NCI-H2029 treated with DMSO at 0.1 percent for 48 hours (cell line): ENCODE data around the gene FHDC1.

Experiments
- DNase-seq: peaks from one replicate; lab custom pipeline; 2025; lab: John Stamatoyannopoulos, UW

FHDC1 gene

GRCh38 chr4:152981278-152981677 is 45.2 kb downstream of the FHDC1 start:
- DNase-seq, result no peak

DNA sequence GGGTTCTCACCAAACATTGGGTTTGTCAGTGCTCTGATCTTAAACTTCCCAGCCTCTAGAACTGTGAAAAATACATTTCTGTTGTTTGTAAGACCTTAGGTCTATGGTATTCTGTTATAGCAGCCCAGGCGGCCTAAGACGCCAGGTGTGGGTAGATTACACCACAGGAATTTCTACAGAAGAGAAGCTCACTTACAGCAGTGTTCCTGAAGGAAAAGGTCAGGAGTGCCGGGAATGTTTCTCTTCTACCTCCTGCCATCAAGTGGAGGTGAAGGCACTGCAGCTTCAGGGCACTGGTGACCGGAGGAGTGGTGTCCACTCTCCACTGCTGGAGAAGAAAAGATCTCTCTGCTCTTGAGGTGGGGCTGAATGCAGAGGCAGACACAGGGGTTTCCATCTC is 45.7 kb downstream of the FHDC1 start:
- no peak for DNase-seq

DNA sequence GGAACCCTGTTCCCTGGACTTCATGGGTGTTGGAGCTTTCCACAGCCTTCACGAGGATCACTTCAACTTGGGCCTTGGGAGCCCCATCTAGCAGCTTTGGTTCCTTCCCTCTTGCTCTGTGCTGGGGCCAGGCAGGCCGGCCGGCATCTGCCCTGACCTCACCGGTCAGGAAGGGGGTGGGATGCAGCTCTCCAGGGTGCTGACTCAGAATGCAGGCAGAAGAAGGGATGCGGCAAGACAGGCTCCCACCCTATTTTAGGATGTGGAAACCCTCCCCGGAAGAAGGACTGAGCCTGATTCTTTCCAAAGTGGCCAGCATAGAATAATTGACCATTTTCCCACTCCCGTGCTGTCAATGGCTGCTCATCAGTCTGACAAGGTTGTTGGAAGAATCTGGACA is 47.1 kb downstream of the FHDC1 start:
- DNase-seq, result no peak

GRCh38 chr4:152983774-152984411 is 47.8 kb downstream of the FHDC1 start:
- DNase-seq, result no peak

- no peak for DNase-seq
These were observed 52.8 kb downstream of the FHDC1 start for GRCh38 chr4:152988721-152989553.

GRCh38 chr4:152989554-152989970 is 53.4 kb downstream of the FHDC1 start:
- no peak for DNase-seq

- no peak for DNase-seq
These were observed 54.5 kb downstream of the FHDC1 start for GRCh38 chr4:152990471-152991131.

DNA sequence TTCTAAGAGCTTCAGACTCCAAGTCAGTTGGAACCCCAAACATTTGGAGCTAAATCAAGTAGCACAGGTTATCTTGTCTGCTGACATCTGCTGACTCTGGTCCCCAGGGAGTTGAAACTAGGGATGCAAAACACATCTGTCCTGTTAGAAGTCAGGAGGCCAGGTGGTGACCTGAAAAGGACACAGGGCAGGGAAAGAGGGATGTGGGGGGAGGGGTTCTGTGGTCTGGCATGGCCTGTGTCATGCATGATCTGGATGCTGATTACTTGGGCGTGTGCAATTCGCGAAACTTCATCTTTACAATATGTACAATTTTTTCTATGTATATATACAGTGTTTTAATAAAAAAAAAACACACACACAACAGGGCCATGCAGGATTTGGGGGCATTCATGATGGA is 55.3 kb downstream of the FHDC1 start:
- DNase-seq, result no peak

DNA sequence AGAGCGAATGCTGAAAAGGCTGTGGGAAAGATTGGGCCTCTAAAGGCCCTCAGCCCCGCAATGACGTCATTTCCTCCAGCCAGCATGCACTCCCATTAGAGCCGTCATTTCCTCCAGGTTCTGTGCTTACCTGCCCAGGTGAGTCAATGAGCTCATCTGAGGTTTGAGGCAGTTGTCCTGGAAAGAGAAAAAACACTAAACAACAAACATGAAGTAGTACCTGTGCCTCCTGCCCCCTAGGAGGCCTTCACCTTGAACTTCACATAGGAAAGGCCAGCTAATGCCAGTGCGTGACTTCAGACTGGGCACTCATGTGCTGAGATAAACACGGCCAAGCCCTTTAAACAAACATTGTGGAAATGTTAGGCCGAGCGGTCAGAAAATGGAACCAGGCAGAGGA is 55.9 kb downstream of the FHDC1 start:
- no peak for DNase-seq

- DNase-seq, result no peak
These were observed 56.3 kb downstream of the FHDC1 start for GRCh38 chr4:152992466-152992865.

- no peak for DNase-seq
These were observed 57.9 kb downstream of the FHDC1 start for GRCh38 chr4:152994038-152994437.

GRCh38 chr4:152996111-152996571 is 60.0 kb downstream of the FHDC1 start:
- DNase-seq, result no peak

GRCh38 chr4:152996672-152997071 is 60.5 kb downstream of the FHDC1 start:
- no peak for DNase-seq

GRCh38 chr4:152997288-152997687 is 61.2 kb downstream of the FHDC1 start:
- DNase-seq, result no peak

- DNase-seq, result no peak
These were observed 61.8 kb downstream of the FHDC1 start for GRCh38 chr4:152997771-152998487.

DNA sequence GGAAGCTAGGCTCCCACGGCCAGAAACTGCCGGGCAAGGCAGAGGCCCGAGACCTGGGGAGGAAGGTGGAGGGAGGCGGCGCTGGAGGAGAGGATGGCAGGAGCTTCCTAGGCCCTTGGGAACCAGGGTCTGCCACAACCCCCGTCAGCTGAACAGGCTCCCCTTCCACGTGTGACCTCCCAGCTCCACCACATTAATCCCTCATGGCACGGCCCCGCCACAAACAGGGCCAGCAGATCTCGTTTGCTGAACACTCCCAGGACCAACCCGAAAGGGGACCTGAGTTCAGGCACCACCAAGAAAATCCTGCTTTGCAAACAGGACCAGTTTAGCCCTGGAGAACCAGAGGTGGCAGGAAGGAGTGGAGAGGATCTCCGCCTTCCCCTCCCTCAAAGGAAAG is 62.7 kb downstream of the FHDC1 start:
- no peak for DNase-seq

DNA sequence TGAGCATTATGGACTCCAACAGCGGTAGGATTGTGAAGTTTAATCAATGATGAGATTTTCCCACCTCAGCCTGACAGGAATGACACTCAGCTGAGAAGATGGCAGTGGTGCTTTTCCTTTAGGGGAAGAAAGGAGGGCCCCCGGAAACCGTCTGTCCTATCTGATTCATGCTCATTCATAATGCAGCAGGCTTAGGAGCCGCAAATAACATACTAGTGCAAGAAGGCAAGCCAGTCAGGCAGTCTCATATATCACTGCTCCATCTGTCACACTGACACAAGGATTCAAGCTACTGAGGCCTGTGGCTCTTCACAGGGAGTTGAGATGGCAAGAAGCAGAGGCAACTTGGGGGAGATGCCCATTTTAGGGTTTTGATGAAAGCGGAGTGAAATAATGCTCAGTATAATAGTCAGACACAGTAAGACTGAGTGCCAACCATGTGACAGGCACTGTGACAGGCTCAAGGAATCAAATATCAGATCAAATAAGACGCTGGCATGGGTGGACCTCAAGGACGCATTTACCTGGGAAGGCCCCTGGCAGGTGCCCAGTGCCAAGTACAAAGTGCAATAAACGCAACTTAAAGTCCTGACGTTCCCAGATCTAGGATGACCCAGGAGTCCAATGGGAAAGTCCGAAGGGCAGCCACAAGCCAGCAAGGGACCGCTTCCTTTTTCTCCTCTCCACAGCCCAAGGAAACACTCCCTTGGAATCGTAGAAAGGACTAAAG is 63.4 kb downstream of the FHDC1 start:
- DNase-seq, result no peak

DNA sequence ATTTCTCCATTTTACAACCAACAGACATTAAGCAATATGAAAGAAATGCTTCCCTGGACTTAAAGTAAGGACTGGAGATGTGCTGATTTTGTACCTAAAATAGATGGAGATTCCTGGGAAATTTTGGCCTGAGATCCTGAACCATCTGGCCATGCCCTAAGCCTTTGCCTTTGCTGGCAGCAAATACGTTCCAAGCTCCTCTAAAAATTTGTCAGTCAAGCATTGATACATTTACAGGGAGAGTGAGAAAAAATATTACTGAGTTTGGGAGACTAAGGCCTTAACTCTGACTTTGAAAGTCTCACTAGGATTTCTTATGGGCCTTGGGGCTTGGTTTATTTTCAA is 63.9 kb downstream of the FHDC1 start:
- DNase-seq, result no peak

DNA sequence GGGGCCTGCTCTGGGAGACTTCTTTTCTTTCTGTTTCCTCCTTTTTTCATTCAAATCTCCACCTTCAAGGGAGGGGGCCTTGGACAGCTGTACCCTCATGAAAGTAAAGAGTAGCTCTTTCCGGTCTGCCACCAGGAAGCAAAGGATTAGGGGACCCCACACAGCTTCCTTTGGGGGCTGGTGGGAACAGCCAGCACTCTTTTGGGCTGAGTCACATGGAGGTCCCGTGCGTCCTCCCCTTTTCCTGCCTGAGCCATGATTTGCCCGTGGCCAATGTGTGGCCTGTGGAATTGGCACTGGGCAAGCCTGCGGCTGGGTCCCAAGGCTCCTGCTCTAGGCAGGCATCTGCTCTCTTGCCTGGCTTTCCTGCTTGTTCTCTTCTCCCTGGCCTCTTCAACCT is 65.5 kb downstream of the FHDC1 start:
- no peak for DNase-seq

DNA sequence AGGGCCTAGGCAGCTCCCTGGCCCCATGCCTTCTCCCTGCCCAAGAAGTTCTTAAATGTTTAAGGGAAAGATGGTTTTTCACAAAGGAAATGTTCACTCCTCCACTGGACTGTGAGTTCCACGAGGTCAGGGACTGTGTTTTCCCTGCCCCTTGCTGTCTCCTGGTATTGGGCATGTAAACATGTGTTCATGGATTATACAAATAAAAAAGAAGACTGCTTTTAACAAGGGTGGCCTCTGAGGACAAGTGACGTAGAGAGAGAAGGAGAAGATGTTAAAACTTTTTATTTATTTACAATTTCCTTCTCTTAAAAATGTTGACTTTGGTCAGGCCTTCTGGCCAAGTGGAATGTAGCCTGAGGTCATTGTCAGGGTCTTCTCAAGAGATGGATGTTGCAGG is 66.0 kb downstream of the FHDC1 start:
- no peak for DNase-seq

- no peak for DNase-seq
These were observed 68.1 kb downstream of the FHDC1 start for GRCh38 chr4:153004081-153004850.
